ENCODE data around the gene PIH1D1. TPM values are rescaled to one million over a fixed set of nuclear protein-coding genes. Genes with fewer than 3 reads are reported as not detected.

The PIH1D1 gene
- total RNA-seq, 1 experiment from 2014 or later: 166 TPM

DNA sequence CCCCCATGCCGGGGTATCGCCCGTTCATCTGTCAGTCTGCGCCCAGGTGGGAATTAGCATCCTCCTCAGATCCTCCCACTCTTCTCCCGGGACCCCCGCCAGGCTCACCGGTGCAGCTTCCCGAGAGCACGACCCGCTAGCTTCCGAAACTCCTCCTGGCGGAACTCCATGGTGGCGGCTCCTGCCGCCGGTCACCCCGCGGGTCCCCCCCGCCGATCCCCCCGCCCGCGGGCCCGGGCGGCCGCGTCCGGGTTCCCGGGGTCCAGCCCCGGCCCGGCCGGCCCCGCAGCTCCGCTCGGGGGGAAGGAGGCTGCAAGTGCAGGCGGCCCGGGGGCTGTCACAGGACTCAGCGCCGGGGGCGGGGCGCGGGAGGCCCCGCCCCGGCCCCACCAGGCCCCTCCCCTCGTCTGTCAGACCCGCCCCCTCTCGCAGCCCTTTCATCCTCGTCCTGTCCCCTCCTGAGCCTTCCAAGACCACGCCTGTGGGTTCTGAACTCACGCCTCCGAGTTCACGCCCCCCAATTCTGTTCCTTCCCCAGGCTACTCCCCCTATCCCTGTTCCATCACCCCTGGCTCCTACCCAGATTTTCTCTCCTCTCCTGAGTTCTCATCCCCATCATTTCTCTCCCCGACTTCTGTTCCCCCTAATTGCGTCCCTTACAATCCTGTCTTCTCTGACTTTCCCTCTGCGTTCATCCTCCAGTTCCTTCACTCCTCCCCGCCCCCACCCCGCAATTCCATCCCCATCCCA, 10.2 kb downstream of the PIH1D1 start, which contains the start of gene SLC17A7:
Gene SLC17A7 (minus strand): TSS at position 318 of the 750 bp plus-strand sequence. CDS start 148 bp downstream, at position 170.
- TF ChIP-seq CTCF (conservative IDR thresholded peaks at IDR 0.05): no peak; the same call in 2 of the 3 replicates

More for the DNA sequence above, 10.2 kb downstream of the PIH1D1 start, which contains the start of gene SLC17A7:
- no peak within 1 kb of the TSS for H2AK5ac ChIP-seq (ENCODE audit: insufficient read length, low read length)
- H3K27ac ChIP-seq (ENCODE audit: insufficient read length, low read depth, low read length): no peak within 1 kb of the TSS
- H3K23ac ChIP-seq (ENCODE audit: insufficient read length, low read depth, low read length): no peak within 1 kb of the TSS
- H2BK12ac ChIP-seq (ENCODE audit: insufficient read length, low read depth, low read length): no peak within 1 kb of the TSS
- no peak within 1 kb of the TSS for H3T11ph ChIP-seq (ENCODE audit: low read length)
- no peaks in the 10 kb centered on the region for H4K20me1 ChIP-seq (ENCODE audit: control insufficient read depth, insufficient read depth, insufficient read length)
- H3K23me2 ChIP-seq (ENCODE audit: insufficient read length, low read depth, low read length, poor library complexity, severe bottlenecking): peaks cover 21% of the 10 kb centered on the region
- no peak within 1 kb of the TSS for H2BK5ac ChIP-seq (ENCODE audit: insufficient read length, low read length)
- H2AFZ ChIP-seq (ENCODE audit: low read length): no peak within 1 kb of the TSS
- no peak within 1 kb of the TSS for H4K8ac ChIP-seq (replicated peaks; ENCODE audit: insufficient read length, low read depth, low read length)
- H3K79me1 ChIP-seq (ENCODE audit: insufficient read depth, low read depth, low read length, poor library complexity, severe bottlenecking): no peaks in the 10 kb centered on the region
- H2BK120ac ChIP-seq (ENCODE audit: low read depth, low read length, poor library complexity, severe bottlenecking): no peak within 1 kb of the TSS
- no peaks in the 10 kb centered on the region for H3K9me3 ChIP-seq (ENCODE audit: control insufficient read depth, low read depth, low read length)
- H3K14ac ChIP-seq (ENCODE audit: insufficient read depth, low read length): no peak within 1 kb of the TSS
- no peaks in the 10 kb centered on the region for H3K4me1 ChIP-seq (ENCODE audit: insufficient read depth, low read length)
- peak within 1 kb of the TSS; percentile 74 to 84 for H3K4me3 Mint-ChIP-seq
- no peak within 1 kb of the TSS for H2BK20ac ChIP-seq (ENCODE audit: low read depth, low read length, poor library complexity, severe bottlenecking)
- H3K56ac ChIP-seq (ENCODE audit: insufficient read length, low read depth, low read length): no peak within 1 kb of the TSS
- peak within 1 kb of the TSS; percentile 41 to 59 (median 59); a peak in 4 of 7 replicates for H3K27ac Mint-ChIP-seq
- H4K5ac ChIP-seq (ENCODE audit: insufficient read length, low read depth, low read length): no peak within 1 kb of the TSS
- no peak within 1 kb of the TSS for H4K91ac ChIP-seq (ENCODE audit: insufficient read length, low read depth, low read length)
- H2BK15ac ChIP-seq (ENCODE audit: low read depth, low read length): no peak within 1 kb of the TSS
- H3K79me2 ChIP-seq (ENCODE audit: insufficient read depth, low read length): no peaks in the 10 kb centered on the region
- peaks cover 59% of the 10 kb centered on the region for H3K27me3 Mint-ChIP-seq (ENCODE audit: low read depth)
- H3K18ac ChIP-seq (ENCODE audit: insufficient read length, low read depth, low read length): peak within 1 kb of the TSS; percentile 50
- no peaks in the 10 kb centered on the region; a peak in 1 of 5 replicates for H3K9me3 Mint-ChIP-seq
- no peak within 1 kb of the TSS for H3K9ac ChIP-seq (ENCODE audit: extremely low read depth, insufficient read length, low read length)
- H3K4me1 Mint-ChIP-seq: peaks cover 21 to 39% of the 10 kb centered on the region in 2 experiments
- H3K36me3 Mint-ChIP-seq (ENCODE audit: insufficient read depth in 1 of 3, low read depth in 3 of 3): peaks cover 4 to 6% (median 6%) of the 10 kb centered on the region in 3 experiments; a peak in 6 of 7 replicates
- H3K27me3 ChIP-seq (ENCODE audit: insufficient read depth, low read length): peaks cover 34% of the 10 kb centered on the region; the same call in 1 of the 2 replicates
- peak within 1 kb of the TSS; percentile 83 for H3K4me2 ChIP-seq (ENCODE audit: insufficient read depth, insufficient read length, low read length)
- WGBS (ENCODE audit: extremely low coverage, insufficient read length, low lambda C conversion rate): no CpG with 5 or more reads among the region's 56 CpGs
- H3K4ac ChIP-seq (ENCODE audit: low read depth, low read length): no peak within 1 kb of the TSS
- peak; percentile 91 for DNase-seq

Measured in H9 (cell line).